ENCODE data around the gene LY6G5C. TPM values are rescaled to one million over a fixed set of nuclear protein-coding genes. Genes with fewer than 3 reads are reported as not detected.
A peak's percentile ranks its signal among the peaks of the same experiment; 100 is the strongest.

Gene LY6G5C
- total RNA-seq, 4 donors from 2014 or later: 0.57 to 0.83 TPM; not detected in 2

DNA sequence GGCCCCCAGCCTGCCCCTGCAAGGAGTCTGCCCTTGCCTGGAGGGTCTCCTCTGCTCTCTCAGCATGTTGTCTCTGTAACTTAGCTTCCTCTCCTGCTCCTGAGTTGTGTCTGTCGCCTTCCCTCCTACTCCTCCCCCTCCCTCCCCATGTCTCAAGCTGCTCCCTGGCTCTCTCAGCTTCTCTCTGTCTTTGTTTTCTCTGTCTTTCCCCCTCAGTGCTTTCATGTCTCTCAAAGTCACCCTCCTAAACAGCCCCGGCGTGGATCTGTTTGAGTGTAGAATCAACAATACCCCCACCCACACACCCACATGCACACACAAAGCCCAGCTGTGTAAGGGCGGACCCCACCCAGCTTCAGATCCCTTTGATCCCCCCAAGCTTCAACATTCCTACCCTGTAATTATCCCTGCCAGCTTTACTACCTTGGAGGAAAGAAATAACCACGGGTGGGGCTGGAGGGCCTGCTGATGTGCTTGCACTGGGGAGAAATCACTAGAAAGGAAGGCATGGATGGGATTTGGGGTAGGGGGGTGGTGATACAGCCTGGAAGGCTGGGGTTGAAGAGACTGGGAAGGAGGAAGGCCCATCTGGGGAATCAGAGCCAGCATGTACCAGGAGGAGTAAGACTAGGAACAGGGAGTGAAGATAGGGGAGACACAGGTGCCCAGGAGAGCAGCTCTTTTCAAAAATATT is 33.3 kb upstream of the LY6G5C start:
- Histone ChIP-seq H3K9me3 (no peaks in the 10 kb centered on the region), H3K27ac (peak overlapping the region in 3 of 4 donors; percentile 47 to 84 (median 79)), H3K27me3 (no peaks in the 10 kb centered on the region), H3K36me3 (no peaks in the 10 kb centered on the region), H3K4me3 (no peak overlapping the region), H3K4me1 (peaks cover 17 to 79% (median 44%) of the 10 kb centered on the region in 3 donors)
- intact Hi-C loops (cut with DNase I): no loop called here
- whole genome bisulfite sequencing, 2 donors: 16 to 29% methylated on average over 4 to 5 of the region's 5 CpGs
- TF ChIP-seq, protein P1, sequence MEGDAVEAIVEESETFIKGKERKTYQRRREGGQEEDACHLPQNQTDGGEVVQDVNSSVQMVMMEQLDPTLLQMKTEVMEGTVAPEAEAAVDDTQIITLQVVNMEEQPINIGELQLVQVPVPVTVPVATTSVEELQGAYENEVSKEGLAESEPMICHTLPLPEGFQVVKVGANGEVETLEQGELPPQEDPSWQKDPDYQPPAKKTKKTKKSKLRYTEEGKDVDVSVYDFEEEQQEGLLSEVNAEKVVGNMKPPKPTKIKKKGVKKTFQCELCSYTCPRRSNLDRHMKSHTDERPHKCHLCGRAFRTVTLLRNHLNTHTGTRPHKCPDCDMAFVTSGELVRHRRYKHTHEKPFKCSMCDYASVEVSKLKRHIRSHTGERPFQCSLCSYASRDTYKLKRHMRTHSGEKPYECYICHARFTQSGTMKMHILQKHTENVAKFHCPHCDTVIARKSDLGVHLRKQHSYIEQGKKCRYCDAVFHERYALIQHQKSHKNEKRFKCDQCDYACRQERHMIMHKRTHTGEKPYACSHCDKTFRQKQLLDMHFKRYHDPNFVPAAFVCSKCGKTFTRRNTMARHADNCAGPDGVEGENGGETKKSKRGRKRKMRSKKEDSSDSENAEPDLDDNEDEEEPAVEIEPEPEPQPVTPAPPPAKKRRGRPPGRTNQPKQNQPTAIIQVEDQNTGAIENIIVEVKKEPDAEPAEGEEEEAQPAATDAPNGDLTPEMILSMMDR (IDR thresholded peaks at IDR 0.05): no peak
- no peak for DNase-seq

DNA sequence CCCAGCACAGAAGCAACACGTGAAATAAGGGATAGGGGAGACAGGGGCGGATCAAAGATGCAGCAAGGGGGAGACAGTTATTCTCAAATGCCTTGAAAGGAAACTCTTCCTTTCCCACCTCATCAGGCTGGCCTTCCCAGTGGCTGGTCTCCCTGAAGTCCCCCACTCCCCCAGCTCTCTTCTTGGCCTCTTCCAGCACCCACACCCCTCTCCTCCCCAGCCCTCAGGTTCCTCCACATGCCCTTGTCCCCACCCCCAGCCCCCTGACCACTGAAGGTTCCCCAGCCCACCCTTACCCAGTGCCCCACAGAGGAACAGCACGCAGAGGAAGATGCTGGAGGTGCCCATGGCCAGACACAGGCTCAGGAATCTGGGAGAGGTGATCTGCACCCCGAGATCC is 32.6 kb upstream of the LY6G5C start:
- intact Hi-C loops (cut with DNase I): no loop called here
- Histone ChIP-seq H3K27me3 (no peaks in the 10 kb centered on the region), H3K36me3 (no peaks in the 10 kb centered on the region), H3K4me3 (no peak overlapping the region), H3K27ac (peak overlapping the region in 3 of 4 donors; percentile 47 to 84 (median 79)), H3K4me1 (peaks cover 17 to 72% (median 42%) of the 10 kb centered on the region in 3 donors), H3K9me3 (no peaks in the 10 kb centered on the region)
- 57 to 68% methylated on average over 2 to 4 of the region's 4 CpGs for WGBS, 2 donors
- TF ChIP-seq, protein P1 (IDR thresholded peaks at IDR 0.05): no peak
- DNase-seq: no peak

DNA sequence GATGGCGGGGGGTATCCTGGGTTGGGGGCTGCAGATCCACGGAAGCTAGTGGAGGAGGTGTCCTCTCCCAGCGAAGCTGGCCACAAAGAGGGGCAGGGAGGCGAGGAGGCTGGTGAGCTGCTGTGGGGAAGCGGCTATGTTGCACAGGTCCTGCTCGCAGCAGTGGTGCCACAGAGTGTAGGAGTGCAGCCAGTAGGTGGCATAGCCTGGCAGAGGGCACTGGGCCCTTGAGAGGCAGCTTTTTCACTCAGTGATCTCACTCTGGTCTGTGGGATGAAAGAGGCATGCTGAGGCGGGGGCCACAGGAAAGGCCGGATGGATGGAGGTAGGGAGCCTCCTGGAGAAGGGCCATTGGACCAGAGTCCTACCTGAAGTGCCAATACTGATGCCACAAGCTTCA is 31.4 kb upstream of the LY6G5C start:
- H3K9me3 ChIP-seq: no peaks in the 10 kb centered on the region
- peak in 1 of 4 donors; percentile 15 for TF ChIP-seq POLR2A (IDR thresholded peaks at IDR 0.05)
- TF ChIP-seq, protein P1 (IDR thresholded peaks at IDR 0.05): peak in 5 of 6 experiments; percentile 29 to 68 (median 38)
- H3K27me3 ChIP-seq: no peaks in the 10 kb centered on the region
- H3K4me1 ChIP-seq: peaks cover 12 to 62% (median 35%) of the 10 kb centered on the region in 3 donors
- H3K4me3 ChIP-seq: no peak overlapping the region
- H3K27ac ChIP-seq: peak overlapping the region; percentile 47 to 84 (median 68)
- intact Hi-C loops (cut with DNase I): no loop called here
- H3K36me3 ChIP-seq: no peaks in the 10 kb centered on the region
- 53 to 60% methylated on average over 7 of the region's 8 CpGs for WGBS, 2 donors
- no peak for DNase-seq

DNA sequence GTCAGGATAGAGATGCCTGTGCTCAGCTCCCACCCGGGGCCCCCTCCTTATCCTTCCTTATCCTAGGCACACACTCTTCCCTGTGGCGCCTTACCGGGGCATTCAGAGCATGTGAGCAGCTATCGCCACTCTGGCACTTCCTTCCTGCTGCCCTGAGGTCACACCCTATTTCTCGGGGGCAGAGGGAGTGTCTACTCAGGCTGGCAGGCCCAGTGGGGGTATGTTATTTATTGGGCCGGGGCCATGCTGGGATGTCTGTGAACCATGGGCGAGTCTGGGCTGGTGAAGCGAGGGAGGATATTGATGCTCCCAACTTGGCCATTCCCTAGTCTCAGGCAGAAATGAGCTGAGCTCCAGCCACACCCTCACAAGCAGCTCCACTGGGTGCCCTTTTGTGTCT is 30.4 kb upstream of the LY6G5C start:
- intact Hi-C loops (cut with DNase I): no loop called here

More for the DNA sequence above, 30.4 kb upstream of the LY6G5C start:
- WGBS, 2 donors: 21 to 29% methylated on average over 7 to 8 of the region's 8 CpGs
- no peaks in the 10 kb centered on the region for H3K27me3 ChIP-seq
- H3K27ac ChIP-seq: peak overlapping the region; percentile 47 to 84 (median 68)
- H3K36me3 ChIP-seq: no peaks in the 10 kb centered on the region
- no peaks in the 10 kb centered on the region for H3K9me3 ChIP-seq
- peaks cover 12 to 51% (median 33%) of the 10 kb centered on the region in 3 donors for H3K4me1 ChIP-seq
- no peak overlapping the region for H3K4me3 ChIP-seq
- DNase-seq: no peak
- TF ChIP-seq, protein P1 (IDR thresholded peaks at IDR 0.05): no peak
- no peak for TF ChIP-seq POLR2A (IDR thresholded peaks at IDR 0.05)

Data from esophagus squamous epithelium (tissue), 5 donors.